AG04450 (cell line): ENCODE results near the gene CLOCK. TPM values are rescaled to one million over a fixed set of nuclear protein-coding genes. Genes with fewer than 3 reads are reported as not detected.

Experiments
- CTCF ChIA-PET: fragments of 300-600, 350-600 bp; formaldehyde crosslinking; extraction: SDS; loops from one replicate; lab custom pipeline; 2022; ENCODE audit warnings: antibody characterized with exemption, inconsistent platforms; lab: Charles Lee
- POLR2A ChIA-PET: fragments of 350-600 bp; formaldehyde crosslinking; extraction: SDS; loops from one replicate; lab custom pipeline; 2021; ENCODE audit warnings: antibody characterized with exemption, inconsistent platforms; lab: Yijun Ruan, JAX
- DNase-seq: peaks from one replicate; pipeline ENCODE4 v3.0.0-alpha.2; 2011; ENCODE audit warnings: low read depth, low spot score
- H3K27ac ChIP-seq: one replicate; pipeline ENCODE4 v1.5.1; 2012; ENCODE audit warnings: low read depth, low read length, control low read depth
- H3K27me3 ChIP-seq: one replicate; pipeline ENCODE4 v1.6.0; 2012; ENCODE audit warnings: low read length; ENCODE audit not compliant: control insufficient read depth, insufficient read depth
- H3K4me3 ChIP-seq: 2 replicates; pipeline ENCODE4 v1.5.1; 2011; ENCODE audit warnings: mild to moderate bottlenecking, low read depth, low read length, control low read depth
- H3K9me3 ChIP-seq: 2 replicates; pipeline ENCODE4 v1.5.1; 2012; ENCODE audit warnings: low read length; ENCODE audit not compliant: control insufficient read depth, insufficient read depth
- CTCF ChIP-seq: IDR thresholded peaks from 2 replicates; pipeline ENCODE4 v1.5.1; 2011; ENCODE audit warnings: low read depth, low read length, control low read depth, inconsistent platforms
- polyA plus RNA-seq: library from polyadenylated mRNA; depleted of rRNA; stranded (reverse); fragments of >200 nt; gene quantifications from 2 replicates; pipeline ENCODE4 v1.2.3, GENCODE V29; 2011

CLOCK gene
- polyA plus RNA-seq, 1 experiment: 18.8 TPM

GRCh38 chr4:55498051-55498450 is 48.7 kb downstream of the CLOCK start:
- no peaks in the 10 kb centered on the region; the same call in 1 of the 2 replicates for H3K9me3 ChIP-seq
- POLR2A ChIA-PET: no interaction called here
- H3K27ac ChIP-seq: no peak overlapping the region
- no peak overlapping the region for H3K4me3 ChIP-seq
- TF ChIP-seq CTCF: no peak
- no peak for DNase-seq
- H3K27me3 ChIP-seq: no peaks in the 10 kb centered on the region
- CTCF ChIA-PET: interaction anchor here (0.6 kb wide), 1 partner anchor 57 kb away, joined by 3 read pairs; no protein-coding TSS in a partner anchor

GRCh38 chr4:55491486-55491885 is 55.2 kb downstream of the CLOCK start:
- H3K4me3 ChIP-seq: no peak overlapping the region
- H3K27ac ChIP-seq: no peak overlapping the region
- POLR2A ChIA-PET: no interaction called here
- no peaks in the 10 kb centered on the region; the same call in 1 of the 2 replicates for H3K9me3 ChIP-seq
- CTCF ChIA-PET: no interaction called here
- no peak for DNase-seq
- no peaks in the 10 kb centered on the region for H3K27me3 ChIP-seq
- TF ChIP-seq CTCF: no peak

GRCh38 chr4:55488716-55489115 is 58.0 kb downstream of the CLOCK start:
- TF ChIP-seq CTCF: no peak
- POLR2A ChIA-PET: no interaction called here
- Histone ChIP-seq H3K4me3 (no peak overlapping the region), H3K27me3 (no peaks in the 10 kb centered on the region), H3K9me3 (no peaks in the 10 kb centered on the region), H3K27ac (no peak overlapping the region)
- no peak for DNase-seq
- CTCF ChIA-PET: no interaction called here

- no peak for DNase-seq
- Histone ChIP-seq H3K27me3 (no peaks in the 10 kb centered on the region), H3K4me3 (no peak overlapping the region), H3K9me3 (no peaks in the 10 kb centered on the region), H3K27ac (no peak overlapping the region)
- ChIA-PET POLR2A (interaction anchor here (1.1 kb wide), 1 partner anchor 60 kb away, joined by 3 read pairs; no protein-coding TSS in a partner anchor), CTCF (interaction anchor here (1.0 kb wide), 1 partner anchor 140 kb away, joined by 3 read pairs; the partner anchor contains the start of gene SRD5A3)
- TF ChIP-seq CTCF: no peak
These were observed 60.9 kb downstream of the CLOCK start for GRCh38 chr4:55485821-55486220.

GRCh38 chr4:55483315-55483714 is 63.4 kb downstream of the CLOCK start:
- ChIA-PET CTCF (no interaction called here), POLR2A (no interaction called here)
- H3K4me3 ChIP-seq: no peak overlapping the region

More at GRCh38 chr4:55483315-55483714, 63.4 kb downstream of the CLOCK start:
- no peaks in the 10 kb centered on the region for H3K27me3 ChIP-seq
- no peak for DNase-seq
- no peak for TF ChIP-seq CTCF
- no peak overlapping the region for H3K27ac ChIP-seq
- H3K9me3 ChIP-seq: no peaks in the 10 kb centered on the region
